Stimulated activated CD8-positive, alpha-beta memory T cell treated with anti-CD3 and anti-CD28 coated beads, Interleukin-15, amount 100 ng/mL, for 48 hours (primary cell): ENCODE data around the gene WWOX.

Experiments
- DNase-seq, 2 donors: peaks; one replicate each; pipeline ENCODE4 v3.0.0-alpha.2; 2020; ENCODE audit warnings: low read depth in 2 of 2

Gene WWOX

DNA sequence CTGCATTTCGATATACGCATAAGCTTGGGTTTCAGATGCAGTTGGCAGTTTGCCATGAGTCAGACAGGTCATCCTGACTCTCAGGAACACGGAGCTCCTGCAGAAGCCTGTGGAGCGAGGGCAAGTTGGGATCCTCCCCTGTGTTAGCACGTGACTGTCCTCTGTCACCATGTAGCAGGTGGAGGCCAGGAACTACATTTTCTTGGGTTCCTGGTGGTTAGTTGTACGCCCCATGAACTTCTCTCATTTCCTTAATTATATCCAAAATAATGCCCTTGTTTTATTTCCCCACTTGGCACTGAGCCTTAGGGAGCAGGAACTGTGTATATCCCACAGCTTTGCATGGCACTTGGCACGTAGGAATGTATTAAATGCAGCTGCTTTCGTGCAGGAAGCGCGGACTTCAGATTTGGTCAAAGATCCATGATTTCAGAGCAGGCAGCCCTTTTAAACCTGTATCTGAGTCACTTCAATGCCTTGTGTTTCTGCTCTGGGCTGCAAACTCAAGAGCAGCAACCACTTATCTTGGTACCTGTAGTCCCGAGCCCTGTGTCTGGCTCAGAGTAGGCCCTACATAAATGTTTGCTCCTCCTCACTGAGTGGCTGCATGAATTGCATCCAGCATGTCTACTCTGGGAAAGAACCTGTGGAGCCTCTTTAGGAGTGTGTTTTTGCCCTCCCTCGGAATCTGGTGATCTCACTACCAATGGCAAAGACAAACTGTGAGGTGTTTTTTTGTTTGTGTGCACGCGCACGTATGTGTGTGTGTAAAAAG, 1072.7 kb downstream of the WWOX start:
- no peak for DNase-seq

DNA sequence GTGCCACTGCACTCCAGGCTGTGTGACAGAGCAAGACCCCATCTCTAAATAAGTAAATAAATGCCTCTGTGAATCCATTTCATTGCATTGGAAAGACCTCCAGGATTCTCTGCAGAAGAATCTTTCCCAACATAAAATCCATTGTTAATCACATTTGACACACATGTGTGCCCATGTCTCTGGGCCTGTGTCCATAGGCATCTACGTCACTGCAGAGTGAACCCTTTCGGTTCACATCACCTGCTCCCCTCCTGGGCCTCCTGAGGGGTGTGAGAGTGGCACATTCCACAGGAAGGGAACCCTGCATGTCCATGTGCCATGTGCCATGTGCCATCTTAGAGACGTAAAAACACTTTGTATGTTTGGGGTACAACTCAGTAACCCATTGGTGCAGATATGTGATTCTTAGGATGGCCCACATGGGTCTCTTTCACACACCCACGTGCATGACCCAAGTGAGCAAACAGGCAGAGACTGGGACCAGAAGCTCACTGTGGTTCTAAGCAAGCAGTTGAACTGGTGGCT, 1073.6 kb downstream of the WWOX start:
- no peak for DNase-seq

DNA sequence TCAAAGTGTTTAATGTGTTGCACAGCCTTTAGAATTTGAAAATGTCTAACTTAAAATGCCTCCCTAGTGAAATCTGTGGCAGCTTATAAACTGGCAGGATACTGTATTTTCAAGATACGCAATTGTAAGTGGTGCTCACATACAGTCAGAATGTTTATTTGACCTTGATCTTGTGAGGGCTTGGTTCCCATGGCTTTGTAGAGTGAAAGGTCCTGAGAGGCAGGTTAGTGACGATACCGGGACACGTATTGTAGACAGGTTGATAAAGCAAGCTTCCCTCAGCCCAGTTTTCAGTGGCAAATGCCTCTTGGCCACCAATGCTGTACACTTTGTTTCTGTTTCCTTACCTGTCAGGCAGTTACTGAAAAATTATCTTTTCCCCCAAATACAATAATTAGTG, 1074.5 kb downstream of the WWOX start:
- DNase-seq, result no peak

DNA sequence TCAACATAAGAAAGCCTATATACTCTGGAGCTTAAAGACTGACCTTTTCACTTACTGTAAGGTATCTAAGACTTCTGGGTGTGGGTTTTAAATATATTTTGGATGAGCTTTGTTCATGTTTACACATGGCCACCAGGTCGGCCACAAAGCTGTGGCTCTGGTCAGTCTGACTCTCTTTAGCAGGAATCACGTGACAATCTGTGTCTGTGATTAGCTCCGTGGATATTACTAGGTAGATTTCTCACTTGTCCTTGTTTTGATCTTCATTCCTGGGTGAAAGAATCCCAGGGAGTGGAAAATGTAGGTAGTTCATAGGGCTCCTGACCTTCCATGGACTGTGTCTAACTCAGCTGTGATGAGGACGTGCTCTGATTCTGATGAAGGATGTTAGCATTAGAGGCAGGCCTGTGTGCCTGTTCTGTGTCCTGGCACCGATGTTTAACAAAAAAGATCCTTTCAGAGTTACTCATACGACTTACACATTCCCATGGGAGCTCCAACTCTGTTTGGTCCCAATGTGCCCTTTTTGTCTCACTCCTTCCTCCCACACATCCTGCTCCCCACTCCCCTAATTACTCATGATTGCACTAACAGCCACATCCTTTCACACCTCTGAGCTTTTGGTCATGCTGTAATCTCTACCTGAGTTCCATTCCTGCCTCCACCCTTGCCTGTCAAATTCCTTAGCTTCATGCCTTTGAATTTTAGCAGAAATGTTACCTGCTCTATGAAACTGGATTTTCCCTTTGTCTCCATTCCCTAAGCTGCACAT, 1076.0 kb downstream of the WWOX start:
- DNase-seq, result no peak

DNA sequence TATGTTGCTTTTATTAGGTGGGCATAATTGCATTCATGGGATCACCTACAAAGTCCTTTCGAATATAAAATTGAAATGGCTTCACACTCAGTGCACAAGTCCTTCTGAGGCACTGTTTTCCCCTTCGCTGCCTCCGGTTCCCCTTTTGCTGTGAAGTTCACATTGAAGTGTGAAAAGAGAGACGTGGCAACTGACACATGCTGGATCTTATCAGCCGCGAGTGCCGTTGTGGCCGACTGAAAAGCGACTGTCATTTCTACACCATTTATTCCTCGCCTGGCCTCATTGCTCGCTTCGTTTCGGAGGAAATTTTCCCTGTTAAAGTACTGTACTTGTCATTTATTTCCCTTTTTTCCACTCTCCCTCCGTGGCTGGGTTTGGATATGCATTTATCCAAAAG, 1077.6 kb downstream of the WWOX start:
- DNase-seq, result no peak

DNA sequence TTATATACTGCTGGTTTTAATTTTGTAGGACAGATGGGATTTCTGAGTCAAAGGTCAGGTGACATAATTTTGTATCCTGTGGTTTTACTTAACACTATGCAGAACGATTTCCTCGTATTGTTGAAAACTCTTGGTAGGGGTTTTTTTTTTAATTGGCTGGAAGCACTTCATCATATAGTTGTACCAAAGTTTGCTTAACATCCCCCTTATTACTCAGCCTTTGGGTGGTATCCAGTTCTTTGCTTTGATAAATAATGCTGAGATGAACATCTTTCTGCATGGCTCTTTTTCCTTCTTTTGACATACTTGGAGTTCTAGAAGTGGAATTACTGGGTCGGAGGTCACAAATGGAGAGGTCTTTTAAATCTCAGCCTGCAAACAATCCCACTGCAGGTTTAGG, 1082.0 kb downstream of the WWOX start:
- DNase-seq, result no peak

DNA sequence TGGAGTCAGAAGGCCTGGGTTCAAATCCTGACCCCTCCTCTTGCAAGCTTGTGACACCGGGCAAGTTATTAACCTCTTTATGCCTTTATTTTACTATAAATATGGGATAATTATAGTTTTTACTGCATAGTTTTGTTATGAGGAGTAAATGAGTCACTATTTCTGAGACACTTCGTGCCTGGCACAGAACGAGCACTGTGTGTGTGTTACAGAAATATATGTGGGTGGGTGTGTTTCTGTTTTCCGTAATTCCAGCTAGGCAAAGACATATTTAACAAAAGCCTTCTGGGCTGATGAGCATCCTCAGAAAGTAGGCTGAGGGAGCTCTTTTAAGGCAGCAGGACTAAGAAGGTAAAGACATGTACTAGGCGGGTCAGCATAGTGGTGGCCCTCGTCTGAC, 1083.2 kb downstream of the WWOX start:
- DNase-seq, result no peak

DNA sequence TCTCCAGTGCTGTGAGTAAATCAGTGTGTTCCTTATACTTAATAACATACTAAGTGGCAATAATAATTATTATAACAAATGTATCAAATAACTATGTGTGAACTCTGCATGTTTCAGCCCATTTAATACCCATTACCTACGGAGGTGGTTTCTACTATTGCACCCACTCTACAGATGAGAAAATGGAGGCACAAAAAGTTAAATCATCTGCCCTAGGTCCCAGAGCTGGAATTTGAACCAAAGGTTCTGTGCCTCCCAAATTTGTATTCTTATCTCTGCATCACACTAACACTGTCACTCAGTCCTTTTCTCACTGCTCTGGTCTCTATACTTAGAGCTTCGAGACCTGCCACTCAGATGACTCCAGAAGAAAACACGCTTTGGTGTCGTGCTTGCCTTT, 1084.1 kb downstream of the WWOX start:
- no peak for DNase-seq

DNA sequence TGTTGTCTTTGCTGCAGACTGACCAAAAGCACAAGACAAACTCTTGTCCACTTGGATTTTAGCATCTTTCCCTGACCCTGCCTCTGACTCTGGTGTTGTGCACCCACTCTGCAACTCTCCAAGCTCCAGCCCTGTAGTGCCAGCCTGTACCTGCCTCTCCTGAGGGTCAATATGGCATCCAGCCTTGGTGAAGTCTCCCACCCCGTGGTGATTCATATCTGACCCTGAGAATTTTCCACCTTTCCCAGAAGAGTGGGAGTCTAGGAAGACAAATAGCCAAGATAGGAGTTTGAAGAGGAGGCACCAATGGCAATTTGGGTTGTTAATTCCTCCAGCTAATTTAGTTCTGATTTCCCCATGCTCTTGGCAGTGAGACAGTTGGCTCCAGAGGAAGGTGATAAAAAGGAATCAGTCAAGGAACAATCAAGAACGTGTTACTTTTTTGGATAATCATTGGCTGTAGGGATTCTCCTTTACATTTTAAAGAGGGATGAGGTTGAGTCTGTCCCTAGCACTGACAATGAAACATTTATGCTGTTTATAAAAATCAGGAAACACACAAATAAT, 1085.1 kb downstream of the WWOX start:
- DNase-seq, result no peak

DNA sequence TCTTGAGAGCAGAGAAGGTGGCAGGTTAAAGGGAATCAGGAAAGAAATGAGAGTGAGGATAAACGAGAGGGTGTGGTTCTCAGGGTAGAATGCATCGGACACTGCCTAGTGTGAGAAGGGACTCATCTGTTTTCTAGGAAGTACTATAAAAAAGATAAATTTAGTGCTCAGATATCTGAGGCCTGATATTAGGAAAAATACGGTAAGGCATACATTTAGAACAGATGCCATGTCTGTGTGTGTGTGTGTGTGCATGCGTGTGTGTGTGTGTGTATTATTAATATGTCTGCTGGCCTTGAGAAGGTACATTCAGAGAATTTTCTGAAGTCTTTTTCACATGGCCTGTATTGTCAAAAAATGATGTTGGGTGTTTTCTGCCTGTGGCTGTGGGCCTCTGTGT, 1086.3 kb downstream of the WWOX start:
- DNase-seq, result no peak

DNA sequence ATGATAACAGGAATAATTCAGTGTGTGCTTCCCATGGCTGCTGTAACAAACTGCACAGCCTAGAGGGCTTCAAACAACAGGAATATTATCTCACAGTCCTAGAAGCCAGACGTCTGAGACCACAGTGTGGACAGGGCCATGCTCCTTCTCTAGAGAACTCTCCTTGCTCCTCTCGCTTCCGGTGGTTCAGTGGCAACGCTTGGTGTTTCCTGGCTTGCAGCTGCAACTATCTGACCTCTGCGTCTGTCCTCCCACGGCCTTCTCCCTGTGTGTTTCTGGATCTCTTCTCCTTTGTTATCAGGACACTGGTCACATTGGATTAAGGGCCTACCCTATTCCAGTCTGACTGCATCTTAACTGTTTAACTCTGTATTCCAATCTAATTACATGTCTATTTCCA, 1086.7 kb downstream of the WWOX start:
- no peak for DNase-seq

DNA sequence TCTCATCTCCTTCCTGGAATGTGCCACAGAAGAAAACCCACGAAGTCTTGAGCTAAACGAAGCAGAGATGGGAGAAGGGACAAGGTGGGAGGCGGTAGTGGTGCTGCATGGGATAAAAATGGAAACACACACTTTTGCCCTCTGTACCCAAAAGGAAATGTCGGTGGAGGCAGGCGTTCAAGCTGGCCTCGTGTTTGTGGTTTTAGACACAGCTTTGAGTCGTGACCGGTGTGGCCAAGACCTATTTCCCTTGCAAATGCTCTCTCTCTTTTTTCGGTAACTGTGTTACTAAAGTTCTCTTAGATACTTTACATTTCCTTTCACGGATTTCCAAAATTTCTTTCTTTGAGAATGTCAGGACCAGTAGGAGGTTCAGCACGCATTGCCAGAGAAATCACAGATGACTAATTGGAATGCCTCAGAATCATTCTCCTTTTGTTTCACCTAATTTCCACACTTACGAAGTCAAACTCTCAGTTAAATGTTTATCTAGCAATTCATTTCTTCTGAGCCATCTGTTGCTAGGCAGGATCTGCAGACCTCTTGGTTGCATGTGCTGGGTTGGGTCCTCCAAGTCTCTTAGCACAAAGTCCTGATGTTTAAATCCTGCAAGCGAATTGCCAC, 1088.8 kb downstream of the WWOX start:
- no peak for DNase-seq

DNA sequence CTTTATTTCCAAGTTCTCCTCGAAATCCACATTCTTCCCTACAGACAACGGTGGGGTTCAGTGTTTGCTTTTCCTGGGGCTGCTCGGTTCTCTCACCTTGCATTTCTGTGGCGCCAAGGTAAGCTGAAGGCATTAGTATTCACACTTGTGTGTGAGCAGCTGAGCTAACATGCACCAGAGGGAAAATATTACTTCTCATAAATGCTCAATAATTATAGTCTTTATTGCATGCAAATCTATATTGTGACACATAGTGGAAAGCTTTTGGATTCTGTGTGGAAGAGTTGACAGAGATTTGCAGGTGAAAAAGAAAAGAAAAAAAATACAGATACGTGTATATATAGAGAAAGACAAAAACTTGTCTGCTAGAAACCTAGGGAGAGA, 1089.3 kb downstream of the WWOX start:
- no peak for DNase-seq

DNA sequence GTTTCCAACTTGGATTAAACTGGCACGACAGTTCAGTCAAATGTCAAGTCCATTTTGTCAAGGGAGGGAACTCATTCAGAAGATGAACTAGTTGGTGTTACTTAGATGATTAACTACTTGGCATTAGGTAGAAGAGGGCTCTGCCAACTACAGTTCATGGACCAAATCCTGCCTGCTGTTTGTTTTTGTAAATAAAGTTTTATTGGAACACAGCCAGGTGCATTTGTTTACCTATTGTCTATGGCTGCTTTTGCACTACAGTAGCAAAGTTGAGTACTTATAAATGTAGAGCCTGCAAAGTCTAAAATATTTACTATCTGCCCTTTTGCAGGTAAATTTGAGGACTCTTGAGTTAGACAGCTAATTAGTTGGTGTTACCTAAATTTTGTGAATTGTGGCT, 1091.1 kb downstream of the WWOX start:
- DNase-seq, result no peak

DNA sequence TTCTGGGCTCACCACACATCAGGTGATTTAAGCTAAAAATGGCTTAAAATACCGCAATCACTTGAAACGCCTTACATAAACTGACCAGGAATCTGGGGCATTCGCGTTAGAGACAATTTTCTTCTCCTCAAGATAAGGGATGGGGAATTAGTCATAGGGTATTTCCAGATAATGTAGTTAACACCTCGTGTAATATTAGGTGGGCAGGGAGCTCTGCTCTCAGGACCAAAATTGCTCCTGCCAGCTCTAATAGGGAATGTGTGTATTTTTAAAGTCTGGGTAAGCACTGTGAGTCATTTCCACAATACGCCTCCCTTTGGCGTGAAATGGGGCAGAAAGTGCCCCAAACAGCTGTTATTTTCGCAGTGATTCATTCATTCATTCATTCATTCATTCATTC, 1092.5 kb downstream of the WWOX start:
- no peak for DNase-seq

DNA sequence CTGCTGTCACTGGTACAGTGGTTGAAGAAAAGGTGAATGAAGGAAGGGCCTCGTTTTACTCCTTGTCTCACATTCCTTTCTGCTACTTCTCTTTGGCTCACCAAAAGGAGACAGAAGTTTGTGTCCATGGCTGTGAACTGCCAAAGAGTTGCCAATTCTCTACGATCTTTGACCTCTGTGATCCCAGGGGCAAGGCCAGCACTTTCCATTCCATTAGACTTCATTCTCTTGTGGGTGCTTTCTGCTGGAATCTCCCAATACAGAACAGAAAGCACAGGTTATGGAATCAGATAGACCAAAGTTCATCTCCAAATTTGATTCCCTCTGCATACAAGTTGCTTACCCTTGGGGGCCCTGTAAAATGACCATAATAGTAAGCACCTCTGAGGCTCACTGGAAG, 1093.5 kb downstream of the WWOX start:
- no peak for DNase-seq

DNA sequence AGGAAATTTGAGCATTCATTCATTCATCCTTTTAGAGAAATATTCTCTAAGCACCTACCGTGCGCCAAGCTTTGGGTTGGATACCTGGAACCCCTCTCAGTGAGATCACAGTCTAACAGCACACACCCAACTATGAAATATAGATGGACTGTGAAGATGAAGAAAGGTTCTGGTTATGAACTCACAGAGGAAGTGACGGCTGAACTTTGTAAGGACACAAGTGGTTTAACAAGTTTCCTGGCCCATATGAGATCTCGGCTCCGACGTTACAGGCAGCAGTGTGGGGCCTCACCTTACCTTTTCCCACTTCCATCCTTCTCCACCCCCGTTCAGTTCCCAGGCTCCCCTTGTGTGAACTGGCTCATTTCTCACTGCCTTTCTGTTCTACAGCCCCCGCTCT, 1094.8 kb downstream of the WWOX start:
- DNase-seq, result no peak

DNA sequence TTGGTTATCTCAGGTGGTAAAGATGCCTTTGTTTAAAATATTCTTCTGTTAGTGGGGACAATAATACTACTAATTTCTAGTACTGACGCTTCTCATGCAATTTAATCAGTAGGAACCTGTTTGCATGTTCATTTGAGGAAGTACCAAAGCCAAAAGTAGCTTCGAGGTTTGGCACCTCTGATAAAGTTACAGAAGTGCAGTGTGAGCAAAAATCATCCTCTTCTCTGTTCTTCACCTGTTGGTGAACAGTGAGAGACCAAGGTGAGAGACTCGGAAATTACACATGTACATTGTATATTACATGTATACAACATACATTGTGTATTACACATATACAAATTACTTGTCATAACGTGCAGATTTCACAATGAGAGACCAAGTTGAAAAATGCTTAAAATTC, 1096.5 kb downstream of the WWOX start:
- no peak for DNase-seq

DNA sequence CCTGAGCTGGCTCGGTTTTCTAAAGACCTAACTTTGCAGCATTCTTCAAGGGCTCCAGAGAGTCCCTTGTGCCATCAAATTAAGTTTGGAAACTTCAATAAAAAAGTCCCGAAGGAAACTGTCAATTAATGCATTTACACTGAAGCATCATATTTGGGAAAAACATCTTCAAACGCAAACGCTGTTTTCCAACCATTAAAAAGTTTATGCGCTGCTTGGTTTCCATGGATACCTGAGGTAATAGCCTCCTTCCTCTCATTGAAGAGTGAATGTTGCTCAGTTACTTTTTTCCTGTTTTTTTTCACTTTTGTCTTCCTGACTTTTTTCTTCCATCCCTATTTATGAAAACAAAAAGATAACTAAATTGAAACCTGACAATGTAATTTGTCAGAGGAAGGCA, 1102.0 kb downstream of the WWOX start:
- DNase-seq, result no peak

DNA sequence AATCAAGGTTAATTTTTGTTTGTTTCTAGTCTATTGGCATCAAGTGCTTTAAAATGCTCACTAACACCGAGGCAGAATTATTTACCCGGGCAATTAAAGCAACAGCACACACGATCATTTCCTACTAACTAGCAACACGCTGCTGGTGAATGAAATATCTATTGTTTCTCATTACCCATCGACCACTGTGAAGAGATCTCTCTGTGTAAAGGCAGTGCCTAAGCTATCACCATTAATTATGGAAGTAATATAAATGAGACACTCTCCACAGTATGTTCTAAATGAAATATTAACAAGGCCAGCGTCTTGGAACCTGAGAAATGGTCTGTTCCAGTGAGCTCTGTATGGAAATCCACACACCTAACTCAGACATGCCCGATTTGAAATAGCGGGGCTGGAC, 1103.5 kb downstream of the WWOX start:
- DNase-seq, result no peak

DNA sequence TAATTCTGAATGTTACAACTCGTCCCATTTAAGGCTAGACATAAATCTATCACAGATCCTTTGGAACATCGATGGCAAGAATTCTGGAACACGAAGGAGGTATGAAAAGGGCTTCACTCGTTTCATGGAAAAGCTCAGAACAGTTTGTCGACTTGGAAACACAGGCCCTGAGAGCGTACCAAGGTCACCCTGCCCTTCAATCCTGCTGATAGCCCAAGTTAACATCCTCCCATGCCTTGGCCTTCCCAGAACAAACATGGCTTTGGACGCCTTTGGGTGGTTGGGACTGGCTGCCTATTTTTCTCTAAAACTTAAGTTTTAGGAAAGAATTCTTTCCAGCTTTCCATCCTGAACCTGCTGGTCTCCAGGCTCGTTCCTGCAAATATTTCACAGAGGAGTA, 1105.0 kb downstream of the WWOX start:
- DNase-seq, result no peak

DNA sequence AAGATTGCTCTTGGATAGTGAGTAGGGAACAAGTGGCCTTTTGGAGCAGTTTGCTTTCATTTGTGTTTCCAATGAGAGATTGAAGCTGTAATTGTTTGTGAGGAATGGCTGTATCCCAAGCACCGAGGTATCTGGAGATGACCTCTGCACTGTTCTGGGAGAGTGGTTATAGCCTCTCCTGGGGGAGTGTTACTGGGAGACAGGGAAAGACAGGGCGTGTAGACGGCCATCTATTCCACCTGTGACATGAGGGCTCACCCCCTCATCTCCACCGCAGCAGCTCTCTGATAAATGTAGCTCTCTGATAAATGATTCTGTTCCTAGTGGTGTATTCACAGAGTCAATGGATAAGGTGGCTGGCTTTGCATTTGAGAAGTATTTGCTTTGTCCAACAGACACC, 1107.4 kb downstream of the WWOX start:
- no peak for DNase-seq

DNA sequence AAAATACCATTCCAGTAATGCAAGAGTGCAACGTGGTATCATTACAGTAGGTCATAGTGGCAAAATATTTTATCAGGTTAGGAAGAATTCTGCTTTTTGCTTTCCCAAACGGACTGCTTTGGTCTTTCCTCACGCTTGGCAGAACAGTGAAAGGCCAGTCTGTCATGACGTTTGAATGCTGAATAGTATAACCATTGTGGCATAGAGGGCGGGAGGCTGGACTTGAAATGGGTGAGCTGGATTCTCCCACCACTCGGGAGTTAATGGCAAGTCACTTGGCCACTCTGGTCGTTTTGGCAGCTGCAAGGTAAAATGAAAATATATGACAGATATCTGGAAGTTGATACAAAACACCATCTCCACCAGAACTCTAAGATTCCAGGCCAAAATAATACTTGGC, 1109.9 kb downstream of the WWOX start:
- no peak for DNase-seq
